HG02642 (cell line): ENCODE results near the gene COL27A1.

Source experiments
- ATAC-seq: cut with Tn5 transposase; IDR thresholded peaks from one replicate; pipeline ENCODE4 v1.9.1; 2021; ENCODE audit warnings: mild to moderate bottlenecking; ENCODE audit not compliant: unreplicated experiment, poor library complexity

COL27A1 gene

DNA sequence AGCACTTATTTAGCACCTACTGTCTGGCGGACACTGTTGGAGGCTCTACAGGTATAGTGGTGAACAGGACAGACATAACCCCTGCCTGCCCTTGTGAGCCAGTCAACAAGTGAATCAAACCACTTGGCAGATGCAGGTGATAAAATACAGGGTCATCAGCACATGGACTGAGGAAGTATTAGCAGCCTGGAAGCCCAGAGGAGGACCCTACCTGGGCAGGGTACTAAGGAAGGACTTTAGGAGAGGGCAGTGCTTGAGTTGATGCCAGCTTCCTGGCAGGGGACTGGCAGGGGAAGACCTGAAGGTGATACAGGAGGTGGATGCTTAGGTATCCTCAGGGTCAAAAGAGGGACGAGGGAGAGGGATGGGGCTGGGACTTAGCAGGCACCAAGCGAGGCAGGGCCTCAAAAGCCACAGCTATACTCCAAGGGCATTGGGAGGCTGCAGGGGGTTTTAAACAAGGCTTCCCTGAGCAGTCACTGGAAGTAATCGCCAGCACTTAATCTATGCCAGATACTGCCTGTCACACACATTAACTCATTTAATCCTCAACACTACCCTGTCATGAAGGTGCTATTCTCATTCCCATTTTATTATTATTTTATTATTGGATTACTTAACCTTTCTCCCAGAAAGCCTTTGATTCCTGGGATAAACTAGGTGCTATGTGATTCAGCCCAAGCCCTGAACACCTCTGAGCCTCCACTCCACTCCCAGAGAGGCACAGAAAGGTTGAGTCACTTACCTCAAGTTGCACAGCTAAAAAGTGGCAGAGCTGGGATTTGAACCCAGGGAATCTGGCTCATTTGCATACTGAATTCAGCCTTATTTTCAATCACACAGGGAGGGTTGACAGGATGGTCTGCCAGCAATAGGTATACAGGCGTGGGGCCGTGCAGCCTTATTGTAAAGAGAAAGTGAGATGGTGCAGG is 103.8 kb downstream of the COL27A1 start:
- ATAC-seq = no peak

DNA sequence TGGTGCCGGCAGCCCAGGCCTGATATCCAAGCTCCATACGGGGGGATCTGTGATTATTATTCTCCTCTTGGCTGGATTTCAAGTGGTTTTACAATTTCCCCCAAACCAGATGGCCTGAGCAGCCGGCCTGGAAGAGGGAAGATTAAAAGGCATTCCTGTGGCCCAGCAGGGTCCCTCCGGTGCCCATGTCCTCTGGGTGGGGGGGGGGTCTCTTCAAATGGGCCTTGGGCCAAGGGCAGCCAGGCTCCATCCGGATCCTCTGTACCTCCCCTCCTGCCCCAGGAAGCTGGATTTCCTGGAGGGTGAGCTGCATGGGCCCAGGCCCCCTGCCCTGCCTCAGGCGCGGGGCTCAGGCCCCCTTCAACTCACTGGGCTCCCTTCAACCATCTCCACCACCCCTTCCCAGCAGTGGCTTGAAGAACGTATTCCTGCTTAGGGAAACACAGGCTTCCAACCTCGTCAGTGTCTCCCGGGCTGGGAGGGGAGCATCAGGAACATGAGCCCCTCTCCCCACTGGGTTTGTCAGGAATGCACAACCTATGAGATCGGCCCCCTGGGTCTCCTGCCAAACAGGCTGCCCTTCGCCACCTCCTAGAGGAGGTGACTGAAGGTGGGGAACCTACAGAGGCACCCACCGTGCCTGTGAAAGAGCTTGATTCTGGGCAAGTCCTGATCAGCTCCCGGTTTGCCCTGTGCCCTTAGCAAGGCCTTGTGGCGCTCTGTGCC is 104.6 kb downstream of the COL27A1 start:
- no peak for ATAC-seq

- ATAC-seq = no peak
These were observed 105.7 kb downstream of the COL27A1 start for GRCh38 chr9:114261026-114261425.

- no peak for ATAC-seq
These were observed 106.7 kb downstream of the COL27A1 start for GRCh38 chr9:114261987-114262386.

DNA sequence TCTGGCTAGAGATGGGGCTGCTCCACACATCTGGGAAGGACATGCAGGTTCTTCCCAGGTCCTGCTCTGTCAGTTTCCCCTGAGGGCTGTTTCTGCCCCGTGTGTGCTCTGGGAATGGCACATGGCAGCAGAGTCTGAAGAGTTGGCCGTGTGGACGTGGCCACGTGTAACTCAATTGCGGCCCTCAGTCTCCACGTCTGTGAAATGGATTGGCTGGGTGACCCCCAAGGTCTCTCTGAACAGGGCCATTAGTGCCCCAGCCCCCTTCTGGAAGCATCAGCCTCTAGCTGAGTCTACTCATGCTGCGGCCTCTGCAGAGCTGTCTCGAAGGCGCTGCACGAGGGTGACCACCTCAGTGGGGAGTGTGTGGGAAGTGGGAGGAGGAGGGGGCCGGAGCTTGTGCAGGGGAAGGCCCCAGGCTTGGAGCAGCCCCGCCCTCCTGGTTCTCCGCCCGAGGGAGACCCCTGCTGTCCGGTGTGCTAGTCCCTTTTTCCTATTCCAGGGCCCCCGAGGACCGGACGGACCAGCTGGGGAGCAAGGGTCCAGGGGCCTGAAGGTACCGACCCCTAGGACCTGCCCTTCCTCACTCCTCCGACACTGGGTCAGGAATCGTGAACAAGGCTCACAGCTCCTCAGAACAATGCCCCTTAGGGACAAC is 108.6 kb downstream of the COL27A1 start:
- no peak for ATAC-seq

DNA sequence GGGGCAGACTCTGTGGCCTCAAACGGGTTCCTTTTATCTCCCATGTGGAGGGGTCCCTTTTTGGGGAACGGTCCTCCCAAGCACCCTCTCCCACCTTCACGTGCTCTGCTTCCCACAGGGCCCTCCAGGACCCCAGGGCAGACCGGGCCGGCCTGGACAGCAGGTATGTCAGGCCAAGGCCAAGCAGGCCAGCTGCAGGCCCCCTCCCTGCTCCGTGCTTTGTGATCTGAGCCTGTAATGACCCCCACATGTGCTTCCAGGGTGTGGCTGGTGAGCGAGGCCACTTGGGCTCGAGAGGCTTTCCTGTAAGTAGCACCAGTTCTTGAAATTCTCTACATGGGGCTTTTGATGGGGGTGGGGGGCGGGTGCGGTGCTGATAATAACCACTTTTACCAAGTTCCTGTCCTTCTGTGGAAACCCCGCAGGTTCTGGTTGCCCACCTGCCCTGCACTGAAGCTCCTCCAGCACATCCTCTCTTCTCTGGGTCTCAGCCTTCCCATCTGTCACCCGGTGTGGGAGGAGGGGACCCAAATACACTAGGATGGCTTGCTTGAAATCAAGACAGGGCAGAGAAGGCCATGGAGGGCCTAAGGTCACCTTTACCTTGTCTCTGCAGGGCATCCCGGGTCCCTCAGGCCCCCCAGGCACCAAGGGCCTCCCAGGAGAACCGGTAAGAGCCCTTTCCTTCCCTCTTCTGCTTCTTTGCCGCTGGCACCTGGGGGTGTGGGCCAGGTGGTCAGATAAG is 109.6 kb downstream of the COL27A1 start:
- ATAC-seq = no peak

GRCh38 chr9:114266969-114267368 is 111.6 kb downstream of the COL27A1 start:
- no peak for ATAC-seq

DNA sequence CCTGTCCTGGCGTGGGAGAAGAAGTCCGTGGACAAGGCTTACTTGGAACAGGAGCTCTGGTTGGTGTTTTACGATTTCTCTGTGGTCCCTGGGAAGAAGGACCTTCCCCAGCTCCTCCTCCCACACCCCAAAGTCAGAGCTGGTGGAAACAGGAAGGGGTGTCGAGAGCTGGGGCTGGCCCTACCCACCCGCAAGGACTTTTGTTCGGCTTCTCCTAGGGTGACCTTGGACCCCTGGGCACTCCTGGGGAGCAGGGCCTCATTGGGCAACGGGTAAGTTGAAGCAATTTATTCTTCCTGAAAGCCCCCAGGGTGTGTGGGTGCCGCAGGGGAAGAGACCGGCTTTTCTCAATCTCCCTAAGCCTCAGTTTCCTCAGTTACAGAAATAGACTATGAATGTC is 113.7 kb downstream of the COL27A1 start:
- ATAC-seq = no peak

DNA sequence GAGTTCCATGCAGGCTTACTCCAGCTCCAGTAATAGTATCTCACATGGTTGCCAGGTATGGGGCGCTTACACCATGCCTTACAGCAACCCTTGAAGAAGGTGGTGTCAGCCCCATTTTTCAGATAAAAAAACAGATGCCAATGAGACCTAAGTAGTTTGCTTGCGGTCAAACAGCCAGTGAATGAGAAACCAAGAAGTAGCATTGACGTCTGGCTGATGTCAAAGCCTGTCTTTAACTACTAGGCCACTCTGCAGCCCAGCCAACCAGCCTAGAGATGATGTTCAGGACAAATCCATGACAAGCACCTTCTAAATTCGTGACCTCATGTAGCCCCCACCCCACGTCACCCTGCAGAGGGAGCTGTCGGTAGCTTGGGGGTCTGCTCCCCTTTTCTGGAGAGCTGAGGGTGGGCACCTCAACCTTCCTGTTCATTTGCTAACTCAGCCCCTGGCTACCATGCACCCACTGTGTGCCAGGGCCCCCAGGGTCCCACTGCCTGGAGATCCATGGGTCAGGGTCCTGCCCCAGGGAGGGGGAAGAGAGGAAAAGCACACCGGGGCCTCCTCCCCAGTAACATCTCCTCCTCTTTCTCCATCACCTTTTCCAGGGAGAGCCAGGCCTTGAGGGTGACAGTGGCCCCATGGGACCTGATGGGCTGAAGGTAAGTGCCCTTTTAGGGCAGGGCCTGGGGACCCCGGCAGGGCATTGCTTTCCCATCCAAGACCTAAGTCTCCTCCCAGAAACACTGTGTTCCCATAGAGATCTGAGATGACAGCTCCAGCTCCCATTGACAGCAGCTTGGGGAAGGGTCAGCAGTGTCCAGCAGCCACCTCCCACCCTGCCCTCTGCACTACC is 115.0 kb downstream of the COL27A1 start:
- no peak for ATAC-seq

DNA sequence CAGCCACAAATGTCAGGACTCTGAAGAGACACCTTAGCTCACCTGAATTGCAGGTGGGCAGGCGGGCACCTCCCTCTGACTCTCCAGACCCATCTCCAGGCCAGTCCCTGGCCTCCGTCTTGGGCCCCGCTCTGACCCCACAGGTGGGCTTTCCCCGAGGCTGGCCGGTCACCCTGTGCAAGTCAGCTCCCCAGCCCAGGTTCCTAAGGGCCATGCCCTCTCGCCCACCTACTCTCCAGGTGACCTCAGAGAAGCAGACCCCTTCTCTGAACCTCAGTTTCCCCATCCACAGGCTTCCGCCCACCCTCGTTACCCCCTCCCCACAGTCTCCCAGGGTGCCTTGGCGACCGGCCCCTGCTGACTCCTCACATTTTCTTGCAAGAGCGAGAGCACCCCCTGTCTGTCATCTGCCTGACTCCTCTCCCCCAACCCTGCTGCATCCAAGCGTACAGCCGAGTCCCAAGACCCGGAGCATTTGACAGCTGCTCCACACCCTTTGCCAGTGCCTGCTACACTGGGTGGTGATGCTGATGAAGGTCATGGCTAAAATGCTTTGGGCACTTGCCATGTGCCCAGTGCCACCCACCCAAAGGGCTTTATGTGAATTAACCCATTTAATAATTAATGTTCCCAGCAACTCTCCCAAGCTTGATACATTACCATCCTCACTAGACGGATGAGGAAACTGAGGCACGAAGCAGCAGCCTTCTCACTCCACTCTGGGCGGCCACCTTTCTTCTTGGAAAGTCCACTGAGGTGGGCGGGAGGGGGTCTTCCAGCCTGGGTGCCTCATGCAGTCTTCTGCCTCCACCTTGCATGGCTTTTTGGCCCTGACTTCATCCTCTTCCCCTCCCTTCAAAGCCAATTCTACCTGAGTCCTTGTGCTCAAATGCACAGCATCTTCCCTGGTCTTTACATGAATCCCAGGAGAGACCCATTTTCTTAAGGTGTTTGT is 116.5 kb downstream of the COL27A1 start:
- no peak for ATAC-seq

- ATAC-seq = no peak
These were observed 117.5 kb downstream of the COL27A1 start for GRCh38 chr9:114272739-114273431.

DNA sequence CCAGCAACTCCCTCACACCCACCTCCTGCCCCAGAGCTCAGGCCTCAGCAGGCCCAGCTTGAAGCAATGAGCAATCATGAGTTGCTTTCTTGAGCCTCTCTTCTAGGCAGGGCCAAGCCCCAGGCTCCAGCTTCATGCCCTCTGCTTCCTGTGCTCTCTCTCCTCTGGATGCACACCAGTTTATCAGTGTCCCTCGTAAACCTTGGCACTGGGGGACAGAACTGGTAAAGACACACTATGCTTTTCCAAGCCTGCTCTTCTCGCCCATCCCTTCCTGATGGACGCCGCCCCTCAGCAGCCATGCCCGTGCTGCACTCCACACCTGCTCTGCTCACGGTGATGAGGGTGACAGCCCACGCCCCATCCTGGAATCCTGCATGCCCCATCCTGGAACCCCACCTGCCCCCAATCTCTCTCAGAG is 118.1 kb downstream of the COL27A1 start:
- no peak for ATAC-seq

- no peak for ATAC-seq
These were observed 118.9 kb downstream of the COL27A1 start for GRCh38 chr9:114274217-114274616.

DNA sequence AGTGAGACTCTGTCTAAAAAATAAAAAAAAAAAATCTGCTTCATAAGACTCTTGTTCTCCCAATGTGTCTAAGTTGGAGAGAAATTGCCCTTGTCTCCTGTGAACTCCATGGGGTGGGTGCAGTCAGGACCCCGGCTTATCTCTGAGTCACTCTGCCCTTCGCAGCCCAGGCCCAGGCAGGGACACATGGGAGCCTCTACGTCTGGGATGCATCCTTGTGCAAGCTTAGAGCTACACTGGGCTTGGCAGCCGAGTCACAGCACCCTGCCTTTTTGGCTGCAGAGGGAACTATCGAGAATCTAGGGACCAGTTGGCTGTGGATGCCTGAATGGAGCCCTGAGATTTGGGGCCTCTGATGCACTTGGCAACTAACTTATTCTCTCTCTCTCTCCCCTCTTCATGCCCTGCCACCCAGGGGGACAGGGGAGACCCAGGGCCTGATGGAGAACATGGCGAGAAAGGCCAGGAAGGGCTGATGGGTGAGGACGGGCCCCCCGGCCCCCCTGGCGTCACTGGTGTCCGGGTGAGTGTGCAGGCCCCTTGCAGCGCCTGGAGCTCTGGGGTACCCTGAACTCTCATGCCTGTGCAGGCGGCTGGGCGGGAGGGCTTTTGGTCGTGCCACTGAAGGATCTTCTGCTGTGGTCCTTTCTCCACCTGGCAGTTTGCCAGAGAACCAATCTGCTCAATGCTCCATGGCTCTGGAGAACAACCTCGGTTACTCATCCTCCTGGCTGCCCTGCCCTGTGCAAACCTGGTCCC is 120.1 kb downstream of the COL27A1 start:
- ATAC-seq = no peak

- no peak for ATAC-seq
These were observed 121.8 kb downstream of the COL27A1 start for GRCh38 chr9:114276908-114277821.

DNA sequence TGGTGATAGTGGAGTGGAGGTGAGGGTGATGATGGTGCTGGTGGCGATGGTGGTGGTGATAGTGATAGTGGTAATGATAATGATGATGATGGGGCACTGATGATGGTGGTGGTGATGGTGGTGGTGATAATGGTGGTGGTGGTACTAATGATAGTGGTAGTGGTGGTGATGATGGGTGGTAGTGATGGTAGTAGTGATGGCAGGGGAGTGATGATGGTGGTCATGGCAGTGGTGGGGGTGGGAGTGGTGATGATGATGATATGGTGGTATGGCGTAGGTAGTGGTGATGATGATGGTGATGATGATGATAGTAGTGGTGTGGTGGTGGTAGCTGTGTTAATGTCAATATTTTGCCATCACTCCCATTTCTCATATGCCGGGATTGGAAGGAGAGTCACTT is 123.0 kb downstream of the COL27A1 start:
- ATAC-seq = no peak
